GM18861 (cell line): Measurements from ENCODE around the gene TESK2.
"Not testable (repeated sequence)": the region's sequence is repeated elsewhere in the genome, so short reads cannot be mapped to it uniquely, and the experiment has no call there.

Source experiments
- ATAC-seq: cut with Tn5 transposase; IDR thresholded peaks from one replicate; pipeline ENCODE4 v1.9.1; 2021; ENCODE audit not compliant: unreplicated experiment

Gene TESK2

GRCh38 chr1:45380125-45380524 is 110.8 kb downstream of the TESK2 start:
- no peak for ATAC-seq

- no peak for ATAC-seq
Measured at GRCh38 chr1:45379524-45379923, 111.4 kb downstream of the TESK2 start.

- no peak for ATAC-seq
Measured at GRCh38 chr1:45378184-45378583, 112.8 kb downstream of the TESK2 start.

- ATAC-seq: no peak
Measured at GRCh38 chr1:45375104-45376090, 115.6 kb downstream of the TESK2 start.

- ATAC-seq: no peak
Measured at GRCh38 chr1:45373573-45373972, 117.4 kb downstream of the TESK2 start.

GRCh38 chr1:45370575-45370974 is 120.4 kb downstream of the TESK2 start:
- no peak for ATAC-seq

- peak; percentile 51 for ATAC-seq
Measured at GRCh38 chr1:45365051-45365450, 125.9 kb downstream of the TESK2 start.

GRCh38 chr1:45364294-45364693 is 126.7 kb downstream of the TESK2 start:
- ATAC-seq: no peak

GRCh38 chr1:45360981-45361380 is 130.0 kb downstream of the TESK2 start:
- not testable (repeated sequence) for ATAC-seq

GRCh38 chr1:45359882-45360513 is 131.0 kb downstream of the TESK2 start:
- no peak for ATAC-seq

GRCh38 chr1:45356186-45356585 is 134.8 kb downstream of the TESK2 start:
- no peak for ATAC-seq

GRCh38 chr1:45355683-45356082 is 135.3 kb downstream of the TESK2 start:
- ATAC-seq: no peak

GRCh38 chr1:45354838-45355237 is 136.1 kb downstream of the TESK2 start:
- no peak for ATAC-seq

GRCh38 chr1:45353685-45354084 is 137.3 kb downstream of the TESK2 start:
- no peak for ATAC-seq

- ATAC-seq: no peak
Measured at GRCh38 chr1:45351508-45351907, 139.5 kb downstream of the TESK2 start.

GRCh38 chr1:45348966-45349677 is 141.8 kb downstream of the TESK2 start:
- no peak for ATAC-seq

- no peak for ATAC-seq
Measured at GRCh38 chr1:45348609-45348965, 142.4 kb downstream of the TESK2 start.

- no peak for ATAC-seq
Measured at GRCh38 chr1:45348020-45348419, 142.9 kb downstream of the TESK2 start.

- no peak for ATAC-seq
Measured at GRCh38 chr1:45346473-45346872, 144.5 kb downstream of the TESK2 start.

- no peak for ATAC-seq
Measured at GRCh38 chr1:45345014-45345413, 145.9 kb downstream of the TESK2 start.

- no peak for ATAC-seq
Measured at GRCh38 chr1:45344499-45344898, 146.5 kb downstream of the TESK2 start.
